GM19468 (cell line): Measurements from ENCODE around the gene PRDM16.

Experiments
- ATAC-seq: cut with Tn5 transposase; IDR thresholded peaks from one replicate; pipeline ENCODE4 v1.9.1; 2021; ENCODE audit warnings: mild to moderate bottlenecking, moderate library complexity, moderate number of reproducible peaks; ENCODE audit not compliant: unreplicated experiment; ENCODE audit errors: extremely low read depth

Gene PRDM16

GRCh38 chr1:3351449-3352298, 282.7 kb downstream of the PRDM16 start:
- ATAC-seq = no peak

DNA sequence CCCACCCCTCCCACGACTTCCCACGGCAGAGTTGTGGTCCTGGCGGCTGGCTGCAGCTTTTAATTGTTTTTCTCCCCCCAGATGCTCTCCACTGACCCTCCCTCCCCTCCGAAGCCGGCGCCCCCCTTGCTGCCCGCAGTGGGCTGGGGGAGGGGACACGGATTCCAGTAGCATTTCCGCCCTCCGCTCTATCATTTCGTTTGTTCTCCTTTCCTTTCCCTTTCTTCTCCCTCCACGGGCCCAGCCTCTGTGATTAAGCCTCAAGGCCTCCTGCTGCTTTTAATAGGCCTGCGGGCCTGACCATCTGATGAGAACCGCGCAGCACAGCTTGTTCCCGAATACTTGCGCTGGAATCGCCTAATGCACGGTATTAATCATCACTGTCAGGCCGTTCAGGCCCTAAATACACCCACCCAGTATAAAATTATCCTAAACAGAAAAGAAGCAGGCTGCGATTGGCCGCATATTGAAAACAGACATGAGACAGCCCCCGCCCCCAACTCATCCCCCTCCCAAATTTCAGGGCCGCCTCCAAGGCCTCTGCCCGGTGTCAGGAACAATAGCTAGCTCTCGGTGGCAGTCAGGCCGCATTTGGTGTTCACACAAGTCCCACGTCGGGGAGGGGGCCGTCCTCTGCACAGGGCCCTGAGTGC, 283.4 kb downstream of the PRDM16 start:
- no peak for ATAC-seq

- ATAC-seq = no peak
These were observed 283.9 kb downstream of the PRDM16 start for GRCh38 chr1:3352952-3353331.

DNA sequence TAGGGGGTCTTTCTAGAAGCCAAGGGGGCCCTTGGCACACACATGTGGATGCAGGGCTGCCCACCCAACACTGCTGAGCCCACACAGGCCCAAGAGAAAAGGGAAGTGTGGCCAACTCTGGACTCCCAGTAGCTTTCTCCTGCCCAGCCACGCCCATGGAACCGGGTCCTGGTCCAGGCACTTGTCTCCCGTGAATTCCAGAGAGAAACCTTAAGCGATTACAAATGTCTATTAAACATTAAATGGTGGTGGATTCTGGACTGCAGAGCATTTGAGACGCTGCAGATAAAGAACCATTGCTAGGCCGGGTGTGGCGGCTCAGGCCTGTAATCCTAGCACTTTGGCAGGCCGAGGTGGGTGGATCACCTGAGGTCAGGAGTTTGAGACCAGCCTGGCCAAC, 284.9 kb downstream of the PRDM16 start:
- ATAC-seq = no peak

- no peak for ATAC-seq
These were observed 286.1 kb downstream of the PRDM16 start for GRCh38 chr1:3355089-3355488.

GRCh38 chr1:3355894-3356826, 287.2 kb downstream of the PRDM16 start:
- no peak for ATAC-seq

GRCh38 chr1:3356827-3357460, 287.9 kb downstream of the PRDM16 start:
- no peak for ATAC-seq

- no peak for ATAC-seq
These were observed 288.7 kb downstream of the PRDM16 start for GRCh38 chr1:3357526-3358297.

DNA sequence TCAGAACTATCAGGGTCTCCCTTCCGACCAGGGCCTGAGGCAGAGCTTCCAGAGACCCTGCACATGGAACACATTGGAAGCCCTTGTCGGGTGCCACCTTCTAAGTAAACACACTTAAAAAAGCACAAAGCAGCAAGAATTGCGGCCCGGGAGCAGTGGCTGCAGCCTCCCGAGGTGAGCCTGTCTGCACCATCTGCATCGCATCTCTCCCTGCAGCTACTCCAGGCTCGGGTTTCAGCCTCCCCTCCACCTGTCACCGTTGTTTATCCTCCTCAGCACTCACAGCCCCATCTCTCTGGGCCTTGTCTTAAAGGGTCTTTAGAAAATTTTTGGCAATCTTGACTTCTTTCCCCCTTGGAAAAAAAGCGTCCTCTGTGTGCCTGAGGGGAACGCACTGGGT, 290.3 kb downstream of the PRDM16 start:
- ATAC-seq = no peak

- no peak for ATAC-seq
These were observed 290.9 kb downstream of the PRDM16 start for GRCh38 chr1:3359756-3360440.

DNA sequence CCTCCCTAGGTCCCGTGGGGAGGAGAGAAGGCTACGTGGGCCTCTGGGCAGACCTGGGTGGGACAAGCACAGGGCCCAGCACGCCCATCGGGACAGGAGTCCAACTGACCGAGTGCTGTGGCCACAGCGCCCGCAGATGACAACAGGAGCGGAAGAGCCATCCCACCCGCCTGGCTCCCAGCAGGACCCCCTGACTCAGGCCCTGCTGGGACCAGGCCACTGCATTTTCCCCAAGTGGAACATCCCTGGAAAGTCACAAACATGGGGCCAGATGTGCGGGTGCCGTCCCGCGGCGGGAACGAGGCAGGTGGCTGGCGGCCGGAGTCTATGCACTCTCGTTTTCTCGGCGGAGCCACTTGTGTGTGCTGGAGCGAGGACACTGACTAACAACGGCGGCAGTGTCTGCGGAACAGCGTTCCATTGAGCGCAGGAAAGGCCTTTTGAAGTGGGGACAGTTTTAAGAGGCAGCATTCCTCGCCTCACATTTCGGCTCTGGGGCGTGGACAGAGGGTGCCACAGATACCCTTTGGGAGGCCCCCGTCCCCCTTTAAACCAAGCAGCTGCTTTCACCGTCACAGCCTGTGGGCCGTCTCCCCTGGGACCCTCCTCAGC, 291.7 kb downstream of the PRDM16 start:
- ATAC-seq = no peak

- no peak for ATAC-seq
These were observed 294.0 kb downstream of the PRDM16 start for GRCh38 chr1:3363023-3363422.

DNA sequence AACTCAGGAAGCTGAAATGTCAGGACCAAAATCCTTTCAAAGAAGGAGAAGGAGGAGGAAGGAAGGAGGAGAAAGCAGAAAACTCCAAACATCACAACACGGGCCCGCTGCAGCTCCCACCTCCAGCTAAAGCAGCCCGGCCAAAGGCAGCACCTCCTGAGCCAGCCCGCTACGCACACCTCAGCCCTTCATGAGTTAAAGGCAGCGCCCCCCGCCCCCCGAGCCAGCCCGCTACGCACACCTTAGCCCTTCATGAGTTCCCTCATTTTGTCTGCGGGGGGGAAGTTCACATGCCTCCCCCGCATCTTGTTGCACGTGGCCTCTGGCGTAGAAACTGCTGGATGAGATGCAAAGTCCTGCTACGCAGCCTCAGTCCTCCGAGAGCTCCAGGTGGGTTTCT, 294.8 kb downstream of the PRDM16 start:
- no peak for ATAC-seq

DNA sequence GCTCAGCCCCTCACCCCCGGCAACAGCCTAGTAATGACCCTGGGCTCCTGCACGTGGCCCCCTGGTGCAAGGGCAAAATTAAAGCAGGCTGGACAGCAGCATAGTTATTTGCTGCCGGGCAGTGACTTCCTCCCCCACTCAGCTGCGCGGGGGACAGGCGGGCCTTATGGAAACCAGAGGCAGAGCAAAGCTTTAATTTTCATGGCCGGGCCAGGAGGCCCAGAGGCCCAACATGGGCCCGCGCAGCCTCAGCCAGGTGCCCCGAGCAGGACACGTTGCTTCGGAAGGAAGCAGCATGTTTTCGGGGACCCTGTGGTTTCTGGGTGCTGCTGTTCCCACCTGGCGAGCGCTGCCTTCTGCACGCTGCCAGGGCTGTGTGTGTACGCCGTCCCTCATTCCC, 295.5 kb downstream of the PRDM16 start:
- no peak for ATAC-seq

- ATAC-seq = no peak
These were observed 296.0 kb downstream of the PRDM16 start for GRCh38 chr1:3364983-3365382.

GRCh38 chr1:3365523-3366125, 296.6 kb downstream of the PRDM16 start:
- ATAC-seq = no peak

DNA sequence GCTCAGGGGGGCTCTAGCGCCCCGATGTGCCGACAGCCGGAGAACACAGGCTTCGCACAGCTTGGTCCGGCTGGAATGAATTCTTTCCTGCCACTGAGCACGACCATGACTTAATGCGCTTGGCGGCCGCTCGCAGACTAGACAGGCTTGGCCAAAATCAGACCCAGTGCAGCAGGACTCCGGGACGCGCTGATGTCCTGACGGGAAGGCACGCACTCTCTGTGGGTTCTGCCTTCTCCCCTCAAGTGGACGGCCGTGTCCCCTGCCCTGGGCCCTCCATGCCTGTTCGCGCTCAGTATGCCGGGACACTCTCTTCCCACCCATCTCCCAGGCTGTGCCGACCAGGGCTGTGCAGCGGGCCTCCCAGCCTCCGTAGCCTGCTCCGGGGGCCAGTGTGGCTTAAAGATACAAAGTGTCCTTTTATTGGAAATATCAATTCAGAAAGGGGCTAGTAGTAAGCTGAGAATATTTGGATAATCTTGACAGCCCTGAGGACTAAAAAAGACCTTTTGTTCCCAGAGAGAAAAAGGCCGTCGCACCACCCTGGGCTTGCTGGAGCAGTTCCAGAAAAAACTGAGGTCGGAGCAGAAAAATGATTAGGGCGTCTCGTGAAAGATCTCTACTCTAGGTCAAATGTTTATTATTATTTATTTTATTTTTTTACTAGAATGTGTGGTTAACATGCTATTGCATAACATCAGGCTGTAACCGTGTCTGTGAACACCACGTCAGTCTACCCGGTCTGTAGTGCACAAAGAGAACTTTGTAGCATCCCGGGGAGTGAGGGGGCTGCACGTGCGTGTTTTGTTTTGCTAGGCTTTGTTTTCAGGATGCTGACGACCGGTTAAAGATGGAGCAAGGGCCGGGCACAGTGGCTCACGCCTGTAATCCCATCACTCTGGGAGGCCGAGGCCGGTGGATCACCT, 297.4 kb downstream of the PRDM16 start:
- ATAC-seq = no peak
